Vagina (tissue), 2 donors: ENCODE measurements around the gene TIMD4. TPM values are rescaled to one million over a fixed set of nuclear protein-coding genes. Genes with fewer than 3 reads are reported as not detected.

Experiments used
- DNase-seq, 2 donors: peaks; one replicate each; pipeline ENCODE4 v3.0.0-alpha.2; 2017; ENCODE audit errors: extremely low spot score in 2 of 2
- H3K27ac ChIP-seq: fragments of 200-600 bp; sonication (generic); one replicate; pipeline ENCODE4 v1.5.1; 2019
- H3K27me3 ChIP-seq: fragments of 200-600 bp; sonication (generic); one replicate; pipeline ENCODE4 v1.5.1; 2019
- H3K36me3 ChIP-seq, 2 donors: fragments of 200-600 bp; sonication (generic); one replicate each; pipeline ENCODE4 v1.5.1; 2017 to 2019
- H3K4me1 ChIP-seq: fragments of 200-600 bp; sonication (generic); one replicate; pipeline ENCODE4 v1.5.1; 2019
- H3K4me3 ChIP-seq, 2 donors: fragments of 200-600 bp; sonication (generic); 1 replicate in 1 of 2; 2 replicates in 1 of 2; pipeline ENCODE4 v1.5.1; 2016 to 2019
- H3K9me3 ChIP-seq: fragments of 200-600 bp; sonication (generic); one replicate; pipeline ENCODE4 v1.5.1; 2019
- CTCF ChIP-seq, 3 experiments: fragments of 450-650 bp in 2 of 3; fragments of 200-600 bp in 1 of 3; sonication (generic) in 1 of 3; IDR thresholded peaks; one replicate each; pipeline ENCODE4 v1.5.1; 2017 to 2019; ENCODE audit warnings: antibody characterized with exemption in 3 of 3, mild to moderate bottlenecking in 2 of 3, moderate library complexity in 2 of 3
- POLR2A ChIP-seq, 2 donors: fragments of 450-650 bp; IDR thresholded peaks; one replicate each; pipeline ENCODE4 v1.6.1; 2017; ENCODE audit warnings: antibody characterized with exemption in 2 of 2, mild to moderate bottlenecking in 2 of 2, moderate library complexity in 2 of 2
- POLR2AphosphoS5 ChIP-seq, 2 donors: sonication (generic); formaldehyde crosslinking; IDR thresholded peaks; one replicate each; pipeline ENCODE4 v1.9.0; 2017; ENCODE audit warnings: antibody characterized with exemption in 2 of 2, mild to moderate bottlenecking in 2 of 2, low read depth in 1 of 2; ENCODE audit not compliant: insufficient read depth in 1 of 2
- intact Hi-C: fragments of 100-400 bp; cut with DNase I; formaldehyde crosslinking; loops from one replicate; pipeline ENCODE4 v1.15.1; 2023
- total RNA-seq: library from RNA; depleted of rRNA; stranded (reverse); fragments of >200 nt; gene quantifications from one replicate; pipeline ENCODE4 v1.2.3, GENCODE V29; 2016

Gene TIMD4
- total RNA-seq, 1 donor from 2014 or later, result not detected

GRCh38 chr5:156956321-156956720 is 6.7 kb downstream of the TIMD4 start:
- H3K36me3 ChIP-seq, result no peaks in the 10 kb centered on the region
- H3K4me3 ChIP-seq, result no peak overlapping the region
- H3K4me1 ChIP-seq, result no peaks in the 10 kb centered on the region
- H3K27ac ChIP-seq, result no peak overlapping the region
- no peaks in the 10 kb centered on the region for H3K9me3 ChIP-seq
- H3K27me3 ChIP-seq, result no peaks in the 10 kb centered on the region
- no peak for DNase-seq
- TF ChIP-seq POLR2A (IDR thresholded peaks at IDR 0.05) (no peak), CTCF (IDR thresholded peaks at IDR 0.05) (no peak), POLR2AphosphoS5 (IDR thresholded peaks at IDR 0.05; ENCODE audit: insufficient read depth in 1 of 2, low read depth in 1 of 2) (no peak)
- intact Hi-C loops, result no loop called here

GRCh38 chr5:156951359-156951758 is 11.7 kb downstream of the TIMD4 start:
- no peak for DNase-seq
- Histone ChIP-seq H3K27ac (no peak overlapping the region), H3K9me3 (no peaks in the 10 kb centered on the region), H3K4me1 (no peaks in the 10 kb centered on the region), H3K36me3 (no peaks in the 10 kb centered on the region), H3K4me3 (no peak overlapping the region), H3K27me3 (no peaks in the 10 kb centered on the region)
- intact Hi-C loops, result no loop called here
- TF ChIP-seq POLR2A (IDR thresholded peaks at IDR 0.05), result no peak
- TF ChIP-seq CTCF (IDR thresholded peaks at IDR 0.05), result no peak
- no peak for TF ChIP-seq POLR2AphosphoS5 (IDR thresholded peaks at IDR 0.05; ENCODE audit: insufficient read depth in 1 of 2, low read depth in 1 of 2)

- intact Hi-C loops, result no loop called here
- TF ChIP-seq POLR2AphosphoS5 (IDR thresholded peaks at IDR 0.05; ENCODE audit: insufficient read depth in 1 of 2, low read depth in 1 of 2) (no peak), POLR2A (IDR thresholded peaks at IDR 0.05) (no peak), CTCF (IDR thresholded peaks at IDR 0.05) (no peak)
These were observed 12.3 kb downstream of the TIMD4 start for GRCh38 chr5:156950716-156951115.

GRCh38 chr5:156949424-156949823 is 13.6 kb downstream of the TIMD4 start:
- H3K36me3 ChIP-seq, result no peaks in the 10 kb centered on the region
- H3K27me3 ChIP-seq, result no peaks in the 10 kb centered on the region
- H3K4me3 ChIP-seq, result no peak overlapping the region
- no peaks in the 10 kb centered on the region for H3K9me3 ChIP-seq
- intact Hi-C loops, result no loop called here
- no peak overlapping the region for H3K27ac ChIP-seq
- no peak for DNase-seq
- H3K4me1 ChIP-seq, result no peaks in the 10 kb centered on the region
- no peak for TF ChIP-seq CTCF (IDR thresholded peaks at IDR 0.05)

More at GRCh38 chr5:156950716-156951115, 12.3 kb downstream of the TIMD4 start:
- DNase-seq, result no peak
- no peak overlapping the region for H3K4me3 ChIP-seq
- no peak overlapping the region for H3K27ac ChIP-seq
- H3K36me3 ChIP-seq, result no peaks in the 10 kb centered on the region
- no peaks in the 10 kb centered on the region for H3K4me1 ChIP-seq
- H3K9me3 ChIP-seq, result no peaks in the 10 kb centered on the region
- no peaks in the 10 kb centered on the region for H3K27me3 ChIP-seq

GRCh38 chr5:156947925-156948324 is 15.1 kb downstream of the TIMD4 start:
- Histone ChIP-seq H3K27me3 (no peaks in the 10 kb centered on the region), H3K4me3 (no peak overlapping the region), H3K27ac (no peak overlapping the region), H3K4me1 (no peaks in the 10 kb centered on the region), H3K36me3 (no peaks in the 10 kb centered on the region), H3K9me3 (no peaks in the 10 kb centered on the region)
- intact Hi-C loops, result no loop called here
- no peak for DNase-seq
- TF ChIP-seq POLR2AphosphoS5 (IDR thresholded peaks at IDR 0.05; ENCODE audit: insufficient read depth in 1 of 2, low read depth in 1 of 2) (no peak), CTCF (IDR thresholded peaks at IDR 0.05) (no peak), POLR2A (IDR thresholded peaks at IDR 0.05) (no peak)
